RWPE1 (cell line): ENCODE results near the gene PTPRN2.

ENCODE experiments used
- CTCF ChIA-PET: fragments of 350-600 bp; sonication (Branson Sonifier 250); formaldehyde crosslinking; extraction: SDS; loops from one replicate; lab custom pipeline; 2021; lab: Yijun Ruan, JAX
- POLR2A ChIA-PET: fragments of 400-600 bp; formaldehyde crosslinking; extraction: SDS; loops from one replicate; lab custom pipeline; 2020; ENCODE audit warnings: antibody characterized with exemption; ENCODE audit not compliant: low non-redundant PET; lab: Yijun Ruan, JAX
- DNase-seq: peaks from one replicate; pipeline ENCODE4 v3.0.0; 2012; ENCODE audit warnings: low spot score
- H3K27ac ChIP-seq: fragments of 450-650 bp; 2 replicates; pipeline ENCODE4 v1.5.1; 2017
- CTCF ChIP-seq: fragments of 450-650 bp; conservative IDR thresholded peaks from 2 replicates; pipeline ENCODE4 v1.5.1; 2017; ENCODE audit warnings: low read depth, mild to moderate bottlenecking

Gene PTPRN2

GRCh38 chr7:158260567-158261361 lies 326.9 kb downstream of the PTPRN2 start:
- ChIA-PET CTCF (no interaction called here), POLR2A (no interaction called here)
- no peak for TF ChIP-seq CTCF
- no peak overlapping the region for H3K27ac ChIP-seq
- DNase-seq, result no peak

GRCh38 chr7:158259671-158260418 lies 327.8 kb downstream of the PTPRN2 start:
- DNase-seq, result no peak
- ChIA-PET CTCF (no interaction called here), POLR2A (no interaction called here)
- no peak overlapping the region for H3K27ac ChIP-seq
- TF ChIP-seq CTCF, result no peak

GRCh38 chr7:158259141-158259540 lies 328.5 kb downstream of the PTPRN2 start:
- TF ChIP-seq CTCF, result no peak
- ChIA-PET POLR2A (no interaction called here), CTCF (interaction anchor here (0.6 kb wide), 1 partner anchor 12 kb away, joined by 4 read pairs; no protein-coding TSS in a partner anchor)
- DNase-seq, result no peak
- H3K27ac ChIP-seq, result no peak overlapping the region

DNA sequence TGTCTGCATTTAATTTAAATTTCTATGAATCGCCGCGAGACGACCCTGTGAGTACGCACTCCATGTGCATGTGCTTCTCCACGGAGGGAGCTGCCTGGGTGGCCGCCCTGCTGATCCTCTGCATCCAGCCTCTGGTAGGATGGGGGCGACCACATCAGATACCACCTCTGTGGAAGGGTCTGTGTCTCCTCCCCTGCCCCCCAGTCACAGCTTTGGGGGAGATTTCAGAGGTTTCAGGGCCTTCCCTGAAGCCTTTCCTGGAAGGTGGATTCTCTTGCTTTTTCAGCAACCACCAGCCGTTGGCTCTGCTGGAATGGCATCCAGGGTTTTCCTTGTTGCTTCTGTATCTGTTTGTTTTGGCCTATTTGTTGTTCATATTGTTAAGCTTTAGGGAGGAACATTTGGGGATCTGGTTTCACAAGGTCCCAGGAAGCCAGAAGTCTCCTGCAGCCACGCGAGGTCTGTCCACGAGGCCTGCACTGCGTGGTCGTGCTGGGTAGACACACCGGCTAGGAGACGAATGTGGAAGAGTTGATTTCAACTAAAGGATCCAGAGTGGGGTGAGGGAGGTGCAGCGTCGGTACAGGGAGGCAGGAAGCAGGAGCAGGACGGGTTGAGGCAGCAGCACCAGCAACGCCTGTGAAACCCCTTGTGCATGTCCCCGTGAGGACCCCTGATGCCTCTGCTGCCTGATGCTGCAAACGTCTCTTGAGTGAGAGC lies 329.1 kb downstream of the PTPRN2 start:
- ChIA-PET CTCF (interaction anchor here (0.6 kb wide), 1 partner anchor 12 kb away, joined by 4 read pairs; no protein-coding TSS in a partner anchor), POLR2A (no interaction called here)
- DNase-seq, result no peak
- H3K27ac ChIP-seq, result no peak overlapping the region
- TF ChIP-seq CTCF, result no peak

DNA sequence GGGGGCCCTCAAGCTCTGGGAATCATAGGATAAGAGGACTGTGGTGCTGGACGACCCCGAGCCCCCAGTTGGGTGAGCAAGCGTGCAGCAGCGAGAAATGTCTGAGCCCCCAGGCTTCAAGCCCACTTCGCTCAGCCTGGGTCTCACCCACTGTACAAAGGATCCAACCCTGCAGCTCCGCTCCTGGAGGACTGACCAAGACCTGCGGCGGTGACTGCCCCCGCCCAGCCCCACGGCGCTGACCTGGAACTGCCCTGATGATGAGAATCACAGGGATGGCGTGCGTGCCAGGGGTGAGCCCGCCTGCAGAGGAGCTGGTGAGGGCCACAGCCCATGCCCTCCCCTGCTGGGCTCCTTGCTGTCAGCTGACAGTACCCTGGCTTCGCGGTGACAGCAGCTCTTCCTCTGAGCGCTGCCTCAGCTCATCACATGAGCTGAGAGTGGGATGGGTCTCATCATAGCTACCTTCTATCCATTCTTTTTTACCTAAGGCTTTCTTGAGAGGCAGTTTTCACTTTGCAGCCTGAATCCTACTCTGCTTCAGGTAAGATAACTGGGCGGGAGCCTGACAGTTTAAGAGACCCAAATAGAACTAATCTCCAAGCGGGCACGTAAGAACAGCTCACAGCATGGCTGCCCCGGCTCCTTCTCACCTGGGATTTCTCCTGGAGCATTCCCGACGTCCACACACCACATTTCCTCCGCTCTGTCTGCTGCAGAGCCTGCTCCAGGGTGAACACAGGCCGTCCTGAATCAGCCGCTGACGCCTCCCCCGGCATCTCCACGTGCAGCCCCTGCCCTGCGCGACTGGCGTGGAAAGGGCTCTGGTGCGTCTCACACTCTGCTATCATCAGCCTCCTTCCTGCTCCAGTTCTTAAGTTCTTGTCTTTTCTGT lies 329.9 kb downstream of the PTPRN2 start:
- DNase-seq, result no peak
- H3K27ac ChIP-seq, result no peak overlapping the region
- TF ChIP-seq CTCF, result no peak
- POLR2A ChIA-PET, result no interaction called here
- CTCF ChIA-PET, result no interaction called here

DNA sequence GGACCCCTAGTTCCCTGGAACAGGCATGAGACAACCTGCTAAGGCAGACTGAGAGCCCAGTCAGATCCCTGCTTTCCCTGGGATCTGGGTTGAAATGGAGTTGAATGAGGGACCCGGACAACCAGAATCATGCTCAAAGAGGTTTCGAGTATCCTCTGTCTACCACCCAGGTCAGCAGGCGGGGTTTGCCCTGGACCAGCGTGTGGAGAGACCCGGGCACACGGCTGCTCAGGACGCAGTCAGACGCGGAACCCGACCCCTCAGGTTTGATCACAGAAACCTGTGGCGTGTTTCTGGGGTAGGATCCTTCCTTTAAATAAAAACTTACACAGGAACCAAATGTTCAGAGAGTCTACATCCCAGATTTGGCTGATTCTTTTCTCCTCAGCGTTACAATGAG lies 330.6 kb downstream of the PTPRN2 start:
- CTCF ChIA-PET, result no interaction called here
- no peak for TF ChIP-seq CTCF
- no peak for DNase-seq
- no peak overlapping the region for H3K27ac ChIP-seq
- POLR2A ChIA-PET, result no interaction called here
